MM.1S (cell line): ENCODE data around the gene INTS7.

Experiments used
- EZH2 ChIP-seq: fragments of 300-600 bp; sonication (generic); optimal IDR thresholded peaks from 2 replicates; pipeline ENCODE3; 2017; ENCODE audit warnings: low read depth, mild to moderate bottlenecking, antibody characterized with exemption, low read length, mixed read lengths
- EZH2phosphoT487 ChIP-seq: fragments of 300-600 bp; sonication (generic); IDR thresholded peaks from 2 replicates; pipeline ENCODE4 v1.6.1; 2018; ENCODE audit warnings: antibody characterized with exemption, low read length
- TF ChIP-seq, protein P1 (sequence below): fragments of 300-600 bp; sonication (generic); IDR thresholded peaks from 2 replicates; pipeline ENCODE4 v1.5.1; 2016; ENCODE audit warnings: antibody characterized with exemption, low read length, mixed read lengths

DNA sequence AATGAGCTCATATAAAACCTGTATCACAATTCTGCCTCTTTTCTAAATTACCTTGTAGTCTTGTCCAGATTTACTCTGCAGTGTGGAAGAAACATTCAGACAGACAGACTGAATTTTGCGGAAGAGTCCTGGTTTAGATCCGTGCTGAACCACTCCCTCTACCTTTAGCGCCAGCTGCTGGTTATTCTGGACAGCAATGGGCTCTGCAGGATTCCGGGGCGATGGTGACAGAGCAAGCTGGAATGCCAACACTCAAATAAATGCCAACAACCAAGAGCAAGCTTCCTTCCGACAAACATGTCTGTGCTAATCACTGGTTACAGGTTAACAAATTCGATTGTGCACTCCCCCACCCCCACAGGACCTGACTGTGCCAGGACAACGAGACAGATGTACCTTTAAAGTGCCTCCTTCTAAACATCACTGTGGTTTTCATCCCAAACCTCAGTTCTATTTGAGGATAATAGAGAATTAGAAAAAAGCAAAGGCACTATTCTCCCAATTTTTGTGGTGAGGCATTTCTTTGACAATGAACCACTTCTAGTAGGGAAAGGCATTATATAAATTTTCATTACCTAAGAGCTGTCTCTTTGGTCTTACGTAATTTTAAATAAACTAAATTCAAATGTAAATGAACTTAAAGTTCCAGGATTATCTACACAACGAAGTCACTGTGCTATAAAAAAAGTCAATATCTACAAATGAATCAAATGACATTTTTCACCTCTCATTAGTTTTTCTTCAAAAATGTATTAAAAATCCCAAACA lies 90.4 kb downstream of the INTS7 start:
- TF ChIP-seq EZH2 (no peak), EZH2phosphoT487 (no peak)
- TF ChIP-seq, protein P1, sequence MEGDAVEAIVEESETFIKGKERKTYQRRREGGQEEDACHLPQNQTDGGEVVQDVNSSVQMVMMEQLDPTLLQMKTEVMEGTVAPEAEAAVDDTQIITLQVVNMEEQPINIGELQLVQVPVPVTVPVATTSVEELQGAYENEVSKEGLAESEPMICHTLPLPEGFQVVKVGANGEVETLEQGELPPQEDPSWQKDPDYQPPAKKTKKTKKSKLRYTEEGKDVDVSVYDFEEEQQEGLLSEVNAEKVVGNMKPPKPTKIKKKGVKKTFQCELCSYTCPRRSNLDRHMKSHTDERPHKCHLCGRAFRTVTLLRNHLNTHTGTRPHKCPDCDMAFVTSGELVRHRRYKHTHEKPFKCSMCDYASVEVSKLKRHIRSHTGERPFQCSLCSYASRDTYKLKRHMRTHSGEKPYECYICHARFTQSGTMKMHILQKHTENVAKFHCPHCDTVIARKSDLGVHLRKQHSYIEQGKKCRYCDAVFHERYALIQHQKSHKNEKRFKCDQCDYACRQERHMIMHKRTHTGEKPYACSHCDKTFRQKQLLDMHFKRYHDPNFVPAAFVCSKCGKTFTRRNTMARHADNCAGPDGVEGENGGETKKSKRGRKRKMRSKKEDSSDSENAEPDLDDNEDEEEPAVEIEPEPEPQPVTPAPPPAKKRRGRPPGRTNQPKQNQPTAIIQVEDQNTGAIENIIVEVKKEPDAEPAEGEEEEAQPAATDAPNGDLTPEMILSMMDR: no peak
